HCT116 (cell line): Measurements from ENCODE around the gene DOC2A. TPM values are rescaled to one million over a fixed set of nuclear protein-coding genes. Genes with fewer than 3 reads are reported as not detected.

Experiments
- ATAC-seq: fragments of 200-7000 bp; cut with Tn5 transposase; 2 replicates; pipeline ENCODE4 v1.9.1; 2020; ENCODE audit warnings: mild to moderate bottlenecking, moderate library complexity
- BruUV-seq: library from RNA; stranded (reverse); fragments of 400-500 nt; replicated peaks from 2 replicates; lab custom pipeline; 2021; lab: Mats Ljungman, UMichigan
- CTCF ChIA-PET: fragments of 300-600 bp; sonication (Branson Sonifier 250); formaldehyde crosslinking; loops from one replicate; lab custom pipeline; 2021; ENCODE audit warnings: antibody characterized with exemption; lab: Charles Lee
- POLR2A ChIA-PET: fragments of 300-600, 350-600 bp; sonication (Branson Sonifier 250); formaldehyde crosslinking; loops from one replicate; lab custom pipeline; 2021; ENCODE audit warnings: antibody characterized with exemption; lab: Charles Lee
- RAD21 ChIA-PET, 2 experiments: fragments of 300-600 bp; sonication (Branson Sonifier 250); formaldehyde crosslinking; loops; one replicate each; lab custom pipeline; 2023; ENCODE audit warnings: low total read pairs in 2 of 2; ENCODE audit not compliant: uncharacterized antibody in 2 of 2, unreplicated experiment in 2 of 2, low non-redundant PET in 1 of 2; lab: Charles Lee
- DNase-seq: peaks from one replicate; pipeline ENCODE4 v3.0.0-alpha.2; 2010; ENCODE audit warnings: low read depth, low spot score
- H2AFZ ChIP-seq: fragments of 200-600 bp; shearing (Covaris generic), sonication (generic); 2 replicates; pipeline ENCODE4 v1.6.1; 2017; ENCODE audit warnings: low read depth, mixed run types, mixed read lengths, antibody characterized with exemption, low read length; ENCODE audit not compliant: poor library complexity, severe bottlenecking
- H3K27ac ChIP-seq: 2 replicates; pipeline ENCODE4 v1.5.1; 2012; ENCODE audit warnings: low read depth, low read length
- H3K27me3 ChIP-seq: fragments of 200-600 bp; sonication (generic); 2 replicates; pipeline ENCODE4 v1.6.1; 2016; ENCODE audit warnings: mixed run types, low read length, mixed read lengths; ENCODE audit not compliant: insufficient read depth
- H3K36me3 ChIP-seq, 2 experiments: fragments of 200-500 bp in 1 of 2; fragments of 200-600 bp in 1 of 2; sonication (Bioruptor generic) in 1 of 2; sonication (generic) in 1 of 2; 2 replicates each; pipeline versions ENCODE4 v1.5.1 to v1.6.1; 2014 to 2016; ENCODE audit warnings: low read length in 2 of 2, inconsistent platforms in 1 of 2, mixed read lengths in 1 of 2, mixed run types in 1 of 2; ENCODE audit not compliant: insufficient read depth in 2 of 2, control insufficient read depth in 1 of 2
- H3K4me1 ChIP-seq, 2 experiments: fragments of 200-600 bp in 1 of 2; sonication (generic) in 1 of 2; 2 replicates each; pipeline versions ENCODE4 v1.5.1 to v1.6.1; 2012 to 2017; ENCODE audit warnings: low read length in 2 of 2, inconsistent platforms in 1 of 2, mild to moderate bottlenecking in 1 of 2, mixed read lengths in 1 of 2, mixed run types in 1 of 2, moderate library complexity in 1 of 2; ENCODE audit not compliant: insufficient read depth in 2 of 2, control insufficient read depth in 1 of 2
- H3K4me2 ChIP-seq: fragments of 200-600 bp; sonication (generic); 2 replicates; pipeline ENCODE4 v1.6.1; 2017; ENCODE audit warnings: mixed run types, low read length, mixed read lengths
- H3K4me3 ChIP-seq, 2 experiments: fragments of 200-600 bp in 1 of 2; sonication (generic) in 1 of 2; replicated peaks in 1 of 2; 2 replicates each; pipeline ENCODE4 v1.5.1; 2011 to 2016; ENCODE audit warnings: low read length in 2 of 2, control low read depth in 1 of 2, low read depth in 1 of 2, mild to moderate bottlenecking in 1 of 2, mixed read lengths in 1 of 2, mixed run types in 1 of 2
- H3K79me2 ChIP-seq: fragments of 200-600 bp; sonication (generic); 2 replicates; pipeline ENCODE4 v1.6.1; 2017; ENCODE audit warnings: mild to moderate bottlenecking, mixed run types, low read length, moderate library complexity, mixed read lengths; ENCODE audit not compliant: insufficient read depth
- H3K9ac ChIP-seq: fragments of 200-600 bp; sonication (generic); 2 replicates; pipeline ENCODE4 v1.6.1; 2016; ENCODE audit warnings: low read length, mixed read lengths
- H3K9me2 ChIP-seq: fragments of 200-600 bp; sonication (generic), shearing (Covaris generic); 2 replicates; pipeline ENCODE4 v1.6.1; 2017; ENCODE audit warnings: mixed run types, mild to moderate bottlenecking, moderate library complexity; ENCODE audit not compliant: insufficient read depth
- H3K9me3 ChIP-seq, 2 experiments: fragments of 200-500 bp in 1 of 2; fragments of 200-600 bp in 1 of 2; sonication (Bioruptor generic) in 1 of 2; sonication (generic) in 1 of 2; 2 replicates each; pipeline ENCODE4 v1.6.1; 2014 to 2017; ENCODE audit warnings: low read length in 2 of 2, mixed read lengths in 2 of 2, inconsistent platforms in 1 of 2, low read depth in 1 of 2, mild to moderate bottlenecking in 1 of 2, mixed run types in 1 of 2, moderate library complexity in 1 of 2; ENCODE audit not compliant: control insufficient read depth in 1 of 2, insufficient read depth in 1 of 2
- H4K20me1 ChIP-seq: fragments of 200-600 bp; sonication (generic), shearing (Covaris generic); 2 replicates; pipeline ENCODE4 v1.6.1; 2017; ENCODE audit warnings: mixed run types, mild to moderate bottlenecking, moderate library complexity; ENCODE audit not compliant: insufficient read depth
- ATF3 ChIP-seq: IDR thresholded peaks from 2 replicates; pipeline ENCODE4 v1.6.1; 2012
- CEBPB ChIP-seq: IDR thresholded peaks from 2 replicates; pipeline ENCODE4 v1.6.1; 2012; ENCODE audit warnings: low read depth
- ELF1 ChIP-seq: IDR thresholded peaks from 2 replicates; pipeline ENCODE4 v1.6.1; 2012; ENCODE audit warnings: low read depth, borderline replicate concordance
- EZH2phosphoT487 ChIP-seq: fragments of 200-600 bp; IDR thresholded peaks from 2 replicates; pipeline ENCODE4 v1.6.1; 2018; ENCODE audit warnings: antibody characterized with exemption, borderline replicate concordance
- FOSL1 ChIP-seq: IDR thresholded peaks from 2 replicates; pipeline ENCODE4 v1.6.1; 2012; ENCODE audit warnings: low read depth
- JUND ChIP-seq: IDR thresholded peaks from 2 replicates; pipeline ENCODE4 v1.6.1; 2012
- MAX ChIP-seq: IDR thresholded peaks from 2 replicates; pipeline ENCODE4 v1.6.1; 2012
- RAD21 ChIP-seq: IDR thresholded peaks from 2 replicates; pipeline ENCODE4 v1.6.1; 2012; ENCODE audit warnings: low read depth, mild to moderate bottlenecking
- REST ChIP-seq: IDR thresholded peaks from 2 replicates; pipeline ENCODE4 v1.6.1; 2012; ENCODE audit warnings: low read depth
- SP1 ChIP-seq: IDR thresholded peaks from 2 replicates; pipeline ENCODE4 v1.6.1; 2012; ENCODE audit warnings: low read depth
- SRF ChIP-seq: IDR thresholded peaks from 2 replicates; pipeline ENCODE4 v1.6.1; 2012; ENCODE audit warnings: low read depth
- TCF7L2 ChIP-seq: IDR thresholded peaks from 2 replicates; pipeline ENCODE4 v1.7.0; 2011; ENCODE audit warnings: borderline replicate concordance, inconsistent platforms; ENCODE audit not compliant: insufficient read depth, insufficient read length; ENCODE audit errors: extremely low read depth
- YY1 ChIP-seq: IDR thresholded peaks from 2 replicates; pipeline ENCODE4 v1.6.1; 2011; ENCODE audit warnings: low read length, low read depth, moderate library complexity, mild to moderate bottlenecking; ENCODE audit not compliant: insufficient replicate concordance; ENCODE audit errors: extremely low read depth
- ZFX ChIP-seq: fragments of 450-650 bp; IDR thresholded peaks from 2 replicates; pipeline ENCODE4 v1.6.1; 2017
- intact Hi-C: fragments of 100-400 bp; cut with micrococcal nuclease; formaldehyde crosslinking; loops from 2 replicates; pipeline ENCODE4 v1.10.0; 2022
- total RNA-seq: library from RNA; stranded (reverse); gene quantifications from one replicate; pipeline ENCODE4 v1.2.1, GENCODE V29; 2021; ENCODE audit not compliant: unreplicated experiment

Gene DOC2A
- total RNA-seq, 1 experiment from 2014 or later: 17.3 TPM

- no peak for TF ChIP-seq ELF1
- no peak for TF ChIP-seq YY1
Observed at GRCh38 chr16:29999605-30000004, 11.2 kb downstream of the DOC2A start (continued).

- no peaks in the 10 kb centered on the region for H3K9me3 ChIP-seq
- peaks cover 9 to 27% of the 10 kb centered on the region in 2 experiments for H3K4me1 ChIP-seq
- intact Hi-C loops: loop anchor here (1.0 kb wide), 1 partner anchor 98 kb away; the partner anchor contains the start of gene SEZ6L2
- no peaks in the 10 kb centered on the region for H4K20me1 ChIP-seq
- H3K79me2 ChIP-seq: peaks cover 11% of the 10 kb centered on the region
- ChIA-PET POLR2A (interaction anchor here (0.7 to 0.8 kb wide), 2 partner anchors 13 to 53 kb away, joined by 3 read pairs; no protein-coding TSS in a partner anchor), CTCF (interaction anchor here (0.7 kb wide), 1 partner anchor 71 kb away, joined by 3 read pairs; the partner anchor contains the start of gene KCTD13), RAD21 (no interaction called here)
- peaks cover 4 to 16% of the 10 kb centered on the region in 2 experiments; a peak in 3 of 4 replicates for H3K36me3 ChIP-seq
- DNase-seq (no peak), ATAC-seq (0 out of 2 replicates have a peak, but pooled peaks have one; percentile 0)
- H2AFZ ChIP-seq: no peak overlapping the region
- H3K27ac ChIP-seq: peak overlapping the region; percentile 88
- peak overlapping the region; percentile 92 for H3K4me2 ChIP-seq
- peak overlapping the region; percentile 86 for H3K9ac ChIP-seq
- TF ChIP-seq TCF7L2 (no peak), FOSL1 (no peak), SP1 (no peak), ATF3 (no peak), EZH2phosphoT487 (no peak), SRF (no peak), REST (no peak), YY1 (no peak), JUND (no peak), CEBPB (no peak), MAX (no peak), RAD21 (no peak), ZFX (no peak)
- BruUV-seq: no TSS peak
- H3K27me3 ChIP-seq: no peaks in the 10 kb centered on the region
- H3K4me3 ChIP-seq: peak overlapping the region; percentile 83 to 95
- H3K9me2 ChIP-seq: no peaks in the 10 kb centered on the region
Observed at GRCh38 chr16:29996766-29997250, 14.0 kb downstream of the DOC2A start.
